ENCODE results near the gene S1PR5.
A peak's percentile ranks its signal among the peaks of the same experiment; 100 is the strongest.

The S1PR5 gene

DNA sequence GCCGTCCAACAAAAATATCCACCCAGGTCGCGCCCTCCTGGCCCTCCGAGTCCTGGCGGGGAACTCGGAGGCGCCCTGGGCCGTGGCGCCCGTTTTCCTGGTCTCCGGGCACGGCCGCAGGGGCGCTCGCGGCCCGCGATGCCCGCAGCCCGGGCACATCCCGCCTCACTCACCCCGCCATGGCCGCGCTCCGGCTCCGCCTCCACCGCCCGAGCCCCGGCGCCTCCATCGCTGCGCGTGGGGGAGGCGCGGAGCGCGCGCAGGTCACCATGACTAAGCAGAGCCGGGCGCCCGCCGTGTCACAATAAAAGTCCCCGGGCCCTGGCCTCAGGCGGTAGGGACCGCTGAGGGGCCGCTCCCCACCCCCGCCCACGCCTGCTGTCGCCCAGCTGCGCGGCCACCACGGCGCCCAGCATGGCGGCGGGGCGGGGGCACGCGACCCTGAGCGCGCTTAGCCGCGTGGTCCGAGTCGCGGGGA lies 14.7 kb downstream of the S1PR5 start:
- Histone ChIP-seq H3K9ac (ENCODE audit: low read length) (peak overlapping the region; percentile 97), H2BK12ac (ENCODE audit: low read length in 2 of 2) (peak overlapping the region; percentile 9 to 47), H3K4me3 (ENCODE audit: insufficient read depth in 1 of 2, low read depth in 1 of 2, low read length in 2 of 2) (peak overlapping the region; percentile 75 to 93), H2AK5ac (ENCODE audit: low read length, severe bottlenecking) (no peak overlapping the region), H3K14ac (ENCODE audit: low read length in 2 of 2) (peak overlapping the region in 1 of 2 experiments; percentile 97), H2AFZ (ENCODE audit: low read depth, low read length) (peak overlapping the region; percentile 66), H3K4ac (ENCODE audit: low read depth in 1 of 2, low read length in 2 of 2) (peak overlapping the region; percentile 86 to 95), H2BK5ac (ENCODE audit: low read depth, low read length, poor library complexity, severe bottlenecking) (peak overlapping the region; percentile 95), H3K9me3 (ENCODE audit: control insufficient read depth, low read length) (no peaks in the 10 kb centered on the region), H3K27ac (ENCODE audit: low read length, poor library complexity, severe bottlenecking) (peak overlapping the region; percentile 42), H3K18ac (ENCODE audit: low read depth in 1 of 2, low read length in 2 of 2) (peak overlapping the region; percentile 95 to 99), H3K4me1 (ENCODE audit: control insufficient read depth, insufficient read depth, low read depth, low read length) (peaks cover 16% of the 10 kb centered on the region), H3K36me3 (ENCODE audit: control insufficient read depth in 1 of 2, insufficient read depth in 2 of 2, low read depth in 1 of 2, low read length in 2 of 2) (peaks cover 15 to 23% of the 10 kb centered on the region in 2 experiments), H4K8ac (ENCODE audit: low read length) (peak overlapping the region; percentile 97), H2BK120ac (ENCODE audit: low read depth, low read length) (peak overlapping the region; percentile 100), H3K27me3 (ENCODE audit: control insufficient read depth in 1 of 2, insufficient read depth in 1 of 2, low read length in 2 of 2) (peaks cover 0 to 2% of the 10 kb centered on the region in 2 experiments), H3K79me1 (replicated peaks; ENCODE audit: low read length, poor library complexity, severe bottlenecking) (peaks cover 14% of the 10 kb centered on the region), H4K91ac (ENCODE audit: low read length) (peak overlapping the region; percentile 98), H3K4me2 (ENCODE audit: low read length, poor library complexity, severe bottlenecking) (peak overlapping the region; percentile 83), H3K23ac (ENCODE audit: low read length in 2 of 2) (peak overlapping the region in 1 of 2 experiments; percentile 98), H2BK15ac (ENCODE audit: low read depth, poor library complexity, severe bottlenecking) (peak overlapping the region; percentile 98)
- under 1% methylated on average over 47 of the region's 65 CpGs for WGBS
- peak; percentile 91 for DNase-seq

DNA sequence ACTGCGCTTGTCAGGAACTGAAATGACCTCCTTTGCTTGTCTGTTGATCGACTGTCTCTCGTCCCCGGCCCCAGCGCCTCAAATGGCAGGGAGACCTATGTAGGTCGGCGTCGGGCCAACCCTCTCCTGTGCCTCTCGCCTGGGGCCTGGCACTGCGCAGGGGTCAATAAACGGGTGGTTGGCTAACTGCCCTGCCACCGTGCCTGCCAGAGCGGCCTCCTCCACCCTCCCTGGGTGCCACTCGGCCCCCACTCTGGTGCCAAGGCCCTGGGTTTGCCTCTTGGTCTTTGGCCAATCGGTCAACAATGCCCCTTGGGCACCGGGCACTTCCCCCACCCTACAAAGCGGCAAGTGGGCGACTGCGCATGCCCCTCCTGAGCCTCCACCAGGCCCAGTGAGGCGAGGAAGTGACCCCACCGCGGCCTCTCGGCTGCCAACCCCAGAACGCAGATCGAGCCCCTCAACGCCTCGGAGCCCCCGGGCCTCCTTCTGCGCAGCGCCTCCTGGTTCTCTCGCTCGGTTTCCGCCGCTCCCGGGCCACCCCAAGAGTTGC lies 15.2 kb downstream of the S1PR5 start:
- Histone ChIP-seq H3K4ac (ENCODE audit: low read depth in 1 of 2, low read length in 2 of 2) (peak overlapping the region; percentile 86 to 95), H2BK120ac (ENCODE audit: low read depth, low read length) (peak overlapping the region; percentile 43), H3K79me1 (replicated peaks; ENCODE audit: low read length, poor library complexity, severe bottlenecking) (peaks cover 18% of the 10 kb centered on the region), H3K4me3 (ENCODE audit: insufficient read depth in 1 of 2, low read depth in 1 of 2, low read length in 2 of 2) (peak overlapping the region; percentile 75 to 93), H2BK15ac (ENCODE audit: low read depth, poor library complexity, severe bottlenecking) (no peak overlapping the region), H3K4me1 (ENCODE audit: control insufficient read depth, insufficient read depth, low read depth, low read length) (peaks cover 18% of the 10 kb centered on the region), H3K23ac (ENCODE audit: low read length in 2 of 2) (peak overlapping the region in 1 of 2 experiments; percentile 92), H3K27me3 (ENCODE audit: control insufficient read depth in 1 of 2, insufficient read depth in 1 of 2, low read length in 2 of 2) (no peaks in the 10 kb centered on the region), H3K14ac (ENCODE audit: low read length in 2 of 2) (peak overlapping the region in 1 of 2 experiments; percentile 97), H2AK5ac (ENCODE audit: low read length, severe bottlenecking) (peak overlapping the region; percentile 79), H3K36me3 (ENCODE audit: control insufficient read depth in 1 of 2, insufficient read depth in 2 of 2, low read depth in 1 of 2, low read length in 2 of 2) (peaks cover 20 to 28% of the 10 kb centered on the region in 2 experiments), H4K8ac (ENCODE audit: low read length) (peak overlapping the region; percentile 93), H3K9ac (ENCODE audit: low read length) (peak overlapping the region; percentile 97), H2BK5ac (ENCODE audit: low read depth, low read length, poor library complexity, severe bottlenecking) (peak overlapping the region; percentile 71), H3K9me3 (ENCODE audit: control insufficient read depth, low read length) (no peaks in the 10 kb centered on the region), H3K4me2 (ENCODE audit: low read length, poor library complexity, severe bottlenecking) (peak overlapping the region; percentile 70), H2BK12ac (ENCODE audit: low read length in 2 of 2) (peak overlapping the region; percentile 6 to 89), H2AFZ (ENCODE audit: low read depth, low read length) (peak overlapping the region; percentile 60), H3K27ac (ENCODE audit: low read length, poor library complexity, severe bottlenecking) (peak overlapping the region; percentile 42), H3K18ac (ENCODE audit: low read depth in 1 of 2, low read length in 2 of 2) (peak overlapping the region; percentile 88 to 99), H4K91ac (ENCODE audit: low read length) (peak overlapping the region; percentile 91)
- peak; percentile 59 for DNase-seq
- whole genome bisulfite sequencing = 4% methylated on average over 31 of the region's 35 CpGs

DNA sequence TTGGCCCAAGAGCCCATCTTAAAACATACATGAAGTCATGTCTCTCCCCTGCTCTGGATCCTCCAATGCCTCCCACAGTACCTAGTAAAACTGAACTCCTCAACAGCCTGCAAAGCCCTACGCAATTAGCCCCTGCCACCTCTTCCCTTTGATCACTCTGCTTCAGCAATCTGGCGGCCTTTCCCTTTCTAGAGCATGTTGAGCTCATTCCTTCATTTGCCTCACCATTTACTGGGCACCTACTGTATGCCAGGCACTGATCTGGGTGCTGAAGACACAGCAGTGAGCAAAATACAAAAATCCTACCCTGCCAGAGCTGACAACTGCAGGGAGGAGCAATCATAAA lies 17.0 kb downstream of the S1PR5 start:
- peaks cover 17% of the 10 kb centered on the region for H3K4me1 ChIP-seq (ENCODE audit: control insufficient read depth, insufficient read depth, low read depth, low read length)
- no peak overlapping the region for H3K27ac ChIP-seq (ENCODE audit: low read length, poor library complexity, severe bottlenecking)
- no peak overlapping the region for H3K4me3 ChIP-seq (ENCODE audit: insufficient read depth in 1 of 2, low read depth in 1 of 2, low read length in 2 of 2)
- no peak overlapping the region for H4K91ac ChIP-seq (ENCODE audit: low read length)
- no peaks in the 10 kb centered on the region for H3K27me3 ChIP-seq (ENCODE audit: control insufficient read depth in 1 of 2, insufficient read depth in 1 of 2, low read length in 2 of 2)
- H2AK5ac ChIP-seq (ENCODE audit: low read length, severe bottlenecking) = no peak overlapping the region
- no peak overlapping the region for H3K23ac ChIP-seq (ENCODE audit: low read length in 2 of 2)
- no peak overlapping the region for H3K18ac ChIP-seq (ENCODE audit: low read depth in 1 of 2, low read length in 2 of 2)
- peaks cover 22% of the 10 kb centered on the region for H3K79me1 ChIP-seq (replicated peaks; ENCODE audit: low read length, poor library complexity, severe bottlenecking)
- H2BK12ac ChIP-seq (ENCODE audit: low read length in 2 of 2) = no peak overlapping the region
- no peak overlapping the region for H3K4me2 ChIP-seq (ENCODE audit: low read length, poor library complexity, severe bottlenecking)
- no peak for DNase-seq
- no peak overlapping the region for H3K14ac ChIP-seq (ENCODE audit: low read length in 2 of 2)
- H2BK5ac ChIP-seq (ENCODE audit: low read depth, low read length, poor library complexity, severe bottlenecking) = no peak overlapping the region
- no peaks in the 10 kb centered on the region for H3K9me3 ChIP-seq (ENCODE audit: control insufficient read depth, low read length)
- H3K36me3 ChIP-seq (ENCODE audit: control insufficient read depth in 1 of 2, insufficient read depth in 2 of 2, low read depth in 1 of 2, low read length in 2 of 2) = peaks cover 31 to 43% of the 10 kb centered on the region in 2 experiments
- H4K8ac ChIP-seq (ENCODE audit: low read length) = no peak overlapping the region
- H2BK120ac ChIP-seq (ENCODE audit: low read depth, low read length) = no peak overlapping the region
- H3K4ac ChIP-seq (ENCODE audit: low read depth in 1 of 2, low read length in 2 of 2) = no peak overlapping the region
- no peak overlapping the region for H3K9ac ChIP-seq (ENCODE audit: low read length)
- H2AFZ ChIP-seq (ENCODE audit: low read depth, low read length) = no peak overlapping the region
- 94% methylated on average over 2 of the region's 2 CpGs for WGBS
- no peak overlapping the region for H2BK15ac ChIP-seq (ENCODE audit: low read depth, poor library complexity, severe bottlenecking)

DNA sequence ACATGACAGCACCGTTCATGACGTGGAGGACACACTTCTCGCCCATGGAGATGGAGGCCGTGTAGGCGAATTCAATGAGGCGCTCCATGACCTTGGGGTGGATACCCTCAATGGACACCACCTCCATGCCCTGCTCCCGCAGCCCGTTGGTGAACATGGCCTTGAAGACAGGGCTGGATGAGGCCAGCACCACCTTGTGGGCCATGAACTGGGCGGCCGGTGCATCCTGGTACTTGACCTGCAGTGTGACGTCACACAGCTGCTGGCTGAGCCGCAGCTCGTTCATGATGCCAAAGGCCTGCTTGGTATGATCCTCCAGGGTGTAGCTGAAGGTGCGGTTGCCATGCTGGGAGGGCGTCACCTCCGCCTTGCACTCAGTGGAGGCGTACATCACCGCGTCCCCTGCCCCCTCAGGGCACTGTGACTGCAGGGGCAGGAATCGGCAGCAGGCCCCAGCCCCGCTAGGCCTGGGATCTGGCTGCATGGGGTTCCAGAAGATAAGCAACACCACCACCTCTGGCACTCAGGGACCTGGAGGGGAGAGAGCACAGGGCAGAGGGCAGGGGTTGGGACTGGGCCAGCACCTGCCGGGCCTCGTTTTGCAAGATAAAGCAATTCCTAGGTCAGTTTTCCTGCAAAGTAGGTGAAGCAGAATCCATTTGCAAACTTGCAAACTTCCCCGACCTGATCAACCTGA lies 17.5 kb downstream of the S1PR5 start:
- Histone ChIP-seq H3K9me3 (ENCODE audit: control insufficient read depth, low read length) (no peaks in the 10 kb centered on the region), H2BK5ac (ENCODE audit: low read depth, low read length, poor library complexity, severe bottlenecking) (no peak overlapping the region), H3K9ac (ENCODE audit: low read length) (no peak overlapping the region), H3K27me3 (ENCODE audit: control insufficient read depth in 1 of 2, insufficient read depth in 1 of 2, low read length in 2 of 2) (no peaks in the 10 kb centered on the region), H3K23ac (ENCODE audit: low read length in 2 of 2) (no peak overlapping the region), H2BK12ac (ENCODE audit: low read length in 2 of 2) (peak overlapping the region in 1 of 2 experiments; percentile 15), H4K91ac (ENCODE audit: low read length) (no peak overlapping the region), H3K4me3 (ENCODE audit: insufficient read depth in 1 of 2, low read depth in 1 of 2, low read length in 2 of 2) (no peak overlapping the region), H3K27ac (ENCODE audit: low read length, poor library complexity, severe bottlenecking) (no peak overlapping the region), H3K79me1 (replicated peaks; ENCODE audit: low read length, poor library complexity, severe bottlenecking) (peaks cover 23% of the 10 kb centered on the region), H3K36me3 (ENCODE audit: control insufficient read depth in 1 of 2, insufficient read depth in 2 of 2, low read depth in 1 of 2, low read length in 2 of 2) (peaks cover 36 to 47% of the 10 kb centered on the region in 2 experiments), H2BK15ac (ENCODE audit: low read depth, poor library complexity, severe bottlenecking) (no peak overlapping the region), H2AK5ac (ENCODE audit: low read length, severe bottlenecking) (no peak overlapping the region), H4K8ac (ENCODE audit: low read length) (no peak overlapping the region), H2AFZ (ENCODE audit: low read depth, low read length) (no peak overlapping the region), H3K4me1 (ENCODE audit: control insufficient read depth, insufficient read depth, low read depth, low read length) (peaks cover 17% of the 10 kb centered on the region), H3K4me2 (ENCODE audit: low read length, poor library complexity, severe bottlenecking) (no peak overlapping the region), H3K14ac (ENCODE audit: low read length in 2 of 2) (peak overlapping the region in 1 of 2 experiments; percentile 51), H3K4ac (ENCODE audit: low read depth in 1 of 2, low read length in 2 of 2) (no peak overlapping the region), H2BK120ac (ENCODE audit: low read depth, low read length) (no peak overlapping the region), H3K18ac (ENCODE audit: low read depth in 1 of 2, low read length in 2 of 2) (peak overlapping the region in 1 of 2 experiments; percentile 11)
- DNase-seq = no peak
- 95% methylated on average over 24 of the region's 24 CpGs for WGBS
